NCI-H2227 treated with DMSO at 0.1 percent for 48 hours (cell line): ENCODE data around the gene GGCX.
"Not testable (repeated sequence)": the region's sequence is repeated elsewhere in the genome, so short reads cannot be mapped to it uniquely, and the experiment has no call there.

ENCODE experiments used
- DNase-seq: peaks from one replicate; lab custom pipeline; 2025; lab: John Stamatoyannopoulos, UW

GGCX gene

GRCh38 chr2:85575739-85576138 lies 14.4 kb upstream of the GGCX start:
- DNase-seq, result no peak

GRCh38 chr2:85566265-85566664 lies 5.0 kb upstream of the GGCX start:
- DNase-seq, result no peak

GRCh38 chr2:85564144-85564563 lies 2.9 kb upstream of the GGCX start:
- DNase-seq, result no peak

GRCh38 chr2:85560812-85561279 lies 447 bp downstream of the GGCX start:
- DNase-seq, result no peak

GRCh38 chr2:85560403-85560726 lies 928 bp downstream of the GGCX start:
- not testable (repeated sequence) for DNase-seq

- DNase-seq, result no peak
Measured at GRCh38 chr2:85558160-85558559, 3.1 kb downstream of the GGCX start.

- no peak for DNase-seq
Measured at GRCh38 chr2:85557130-85557529, 4.2 kb downstream of the GGCX start.

GRCh38 chr2:85554980-85555612 lies 6.2 kb downstream of the GGCX start:
- DNase-seq, result no peak

GRCh38 chr2:85553184-85553583 lies 8.1 kb downstream of the GGCX start:
- no peak for DNase-seq

- peak; percentile 80 for DNase-seq
Measured at GRCh38 chr2:85551698-85552678, 9.3 kb downstream of the GGCX start.

- DNase-seq, result no peak
Measured at GRCh38 chr2:85550486-85550885, 10.8 kb downstream of the GGCX start.

- DNase-seq, result no peak
Measured at GRCh38 chr2:85549826-85550225, 11.5 kb downstream of the GGCX start.

GRCh38 chr2:85549095-85549494 lies 12.2 kb downstream of the GGCX start:
- DNase-seq, result no peak

GRCh38 chr2:85548608-85548900 lies 12.7 kb downstream of the GGCX start:
- DNase-seq, result no peak

- DNase-seq, result no peak
Measured at GRCh38 chr2:85547859-85548607, 13.3 kb downstream of the GGCX start.

GRCh38 chr2:85547089-85547858 lies 14.0 kb downstream of the GGCX start:
- DNase-seq, result no peak

- no peak for DNase-seq
Measured at GRCh38 chr2:85545780-85546240, 15.5 kb downstream of the GGCX start.

GRCh38 chr2:85544915-85545779 lies 16.1 kb downstream of the GGCX start:
- not testable (repeated sequence) for DNase-seq

- DNase-seq, result peak; percentile 33
Measured at GRCh38 chr2:85544254-85544691, 17.0 kb downstream of the GGCX start.

- DNase-seq, result no peak
Measured at GRCh38 chr2:85542777-85543176, 18.5 kb downstream of the GGCX start.
